Thyroid gland (tissue), 4 donors: ENCODE measurements around the gene SFT2D2.

ENCODE experiments used
- POLR2A ChIP-seq, 2 donors: fragments of 450-650 bp; IDR thresholded peaks; one replicate each; pipeline ENCODE4 v1.6.1; 2017; ENCODE audit warnings: antibody characterized with exemption in 2 of 2, mild to moderate bottlenecking in 2 of 2, moderate library complexity in 1 of 2
- TF ChIP-seq, protein P1 (sequence below), 6 experiments: fragments of 200-600 bp in 3 of 6; fragments of 450-650 bp in 3 of 6; sonication (generic) in 3 of 6; IDR thresholded peaks; one replicate each; pipeline ENCODE4 v1.5.1; 2016 to 2019; ENCODE audit warnings: antibody characterized with exemption in 6 of 6, mild to moderate bottlenecking in 2 of 6, inconsistent platforms in 1 of 6, moderate library complexity in 1 of 6

DNA sequence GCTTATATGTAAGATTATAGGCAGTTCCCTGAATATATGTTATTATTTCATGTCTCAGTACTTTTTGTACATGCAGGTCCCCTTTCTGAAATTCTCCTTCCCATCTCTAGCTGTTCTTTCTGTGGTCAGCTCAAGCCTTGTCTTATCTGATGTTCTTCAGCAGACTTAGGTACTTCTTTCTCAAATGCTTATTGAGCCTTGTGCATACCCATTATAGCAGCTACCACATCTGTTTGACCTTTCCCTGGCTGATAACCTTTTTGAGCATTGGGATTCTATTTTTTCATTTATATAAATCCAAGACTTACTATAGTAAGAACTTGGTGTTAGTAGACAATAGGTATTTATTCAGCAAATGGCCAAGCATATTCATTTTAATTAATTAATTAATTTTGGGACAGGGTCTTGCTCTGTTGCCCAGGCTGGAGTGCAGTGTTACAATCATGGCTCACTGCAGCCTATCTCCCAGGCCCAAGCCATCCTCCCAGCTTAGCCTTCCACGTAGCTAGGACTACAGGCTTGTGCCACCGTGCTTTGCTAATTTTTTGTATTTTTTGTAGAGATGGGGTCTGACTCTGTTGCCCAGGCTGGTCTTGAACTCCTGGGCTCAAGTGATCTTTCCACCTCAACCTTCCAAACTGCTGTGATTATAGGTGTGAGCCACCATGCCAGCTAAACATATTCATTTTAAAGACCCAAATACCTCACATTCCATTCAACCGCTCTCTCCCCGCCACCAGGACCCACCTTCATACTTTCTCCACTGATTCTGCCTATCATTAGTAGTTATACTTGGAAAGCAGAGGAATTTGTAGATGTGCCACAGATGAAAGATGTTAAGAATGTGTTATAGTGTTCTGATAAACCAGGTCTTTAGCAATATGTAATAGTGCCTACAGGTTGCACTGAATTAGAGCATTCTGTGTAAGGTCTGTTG lies 30.3 kb upstream of the SFT2D2 start:
- TF ChIP-seq, protein P1, sequence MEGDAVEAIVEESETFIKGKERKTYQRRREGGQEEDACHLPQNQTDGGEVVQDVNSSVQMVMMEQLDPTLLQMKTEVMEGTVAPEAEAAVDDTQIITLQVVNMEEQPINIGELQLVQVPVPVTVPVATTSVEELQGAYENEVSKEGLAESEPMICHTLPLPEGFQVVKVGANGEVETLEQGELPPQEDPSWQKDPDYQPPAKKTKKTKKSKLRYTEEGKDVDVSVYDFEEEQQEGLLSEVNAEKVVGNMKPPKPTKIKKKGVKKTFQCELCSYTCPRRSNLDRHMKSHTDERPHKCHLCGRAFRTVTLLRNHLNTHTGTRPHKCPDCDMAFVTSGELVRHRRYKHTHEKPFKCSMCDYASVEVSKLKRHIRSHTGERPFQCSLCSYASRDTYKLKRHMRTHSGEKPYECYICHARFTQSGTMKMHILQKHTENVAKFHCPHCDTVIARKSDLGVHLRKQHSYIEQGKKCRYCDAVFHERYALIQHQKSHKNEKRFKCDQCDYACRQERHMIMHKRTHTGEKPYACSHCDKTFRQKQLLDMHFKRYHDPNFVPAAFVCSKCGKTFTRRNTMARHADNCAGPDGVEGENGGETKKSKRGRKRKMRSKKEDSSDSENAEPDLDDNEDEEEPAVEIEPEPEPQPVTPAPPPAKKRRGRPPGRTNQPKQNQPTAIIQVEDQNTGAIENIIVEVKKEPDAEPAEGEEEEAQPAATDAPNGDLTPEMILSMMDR (IDR thresholded peaks at IDR 0.05) = no peak
- no peak for TF ChIP-seq POLR2A (IDR thresholded peaks at IDR 0.05)
